Inflammatory macrophage treated with lipopolysaccharide for 1 hour (primary cell): ENCODE data around the gene LRMDA.

Source experiments
- DNase-seq, 2 donors: peaks; one replicate each; pipeline ENCODE4 v3.0.0-alpha.2; 2020 to 2022

The LRMDA gene

GRCh38 chr10:75431180-75432111, at the start of gene LRMDA:
Gene LRMDA, plus strand, starts transcription at chr10:75431624.
- DNase-seq = peak; percentile 64 to 80

GRCh38 chr10:75386128-75386527, 45.3 kb upstream of the LRMDA start:
- DNase-seq = no peak

DNA sequence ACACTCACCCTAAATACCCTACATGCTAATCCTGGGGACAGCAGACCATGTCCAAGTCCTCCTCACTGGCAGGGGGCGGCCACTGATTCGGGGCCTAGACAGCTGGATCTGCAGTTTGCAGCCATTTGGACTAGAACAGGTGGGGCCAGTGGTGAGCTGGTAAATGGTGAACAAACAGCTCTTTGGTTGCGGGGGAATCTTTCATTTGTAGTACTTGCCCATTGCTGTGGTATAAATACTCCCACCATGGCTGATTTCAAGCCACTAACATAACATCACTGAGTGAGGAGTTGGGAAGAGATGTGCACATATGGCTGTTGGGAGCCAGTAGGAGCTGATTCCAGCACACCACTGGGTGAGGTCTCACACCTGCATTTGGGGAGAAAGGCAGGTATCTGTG, 43.3 kb upstream of the LRMDA start:
- no peak for DNase-seq

GRCh38 chr10:75390178-75390577, 41.2 kb upstream of the LRMDA start:
- DNase-seq = no peak

DNA sequence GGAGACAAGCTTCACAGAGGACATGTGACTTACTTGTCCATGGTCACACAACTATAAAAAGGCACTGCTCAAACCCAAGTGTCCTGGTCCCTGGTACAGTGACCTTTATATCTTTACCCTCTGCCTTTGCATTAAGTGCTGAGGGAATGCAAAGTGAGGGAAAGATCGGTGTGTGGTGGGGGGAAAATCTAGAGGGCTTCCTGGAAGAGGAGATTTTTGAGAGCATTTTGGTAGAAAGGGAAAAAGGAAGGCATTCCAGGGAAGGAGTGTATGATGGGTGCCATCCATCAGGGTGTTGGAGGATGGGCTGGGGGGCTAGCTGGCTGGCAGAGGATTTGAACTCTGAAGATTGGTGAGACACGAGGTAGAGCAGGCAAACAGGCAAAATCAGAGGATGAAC, 39.2 kb upstream of the LRMDA start:
- DNase-seq = no peak

DNA sequence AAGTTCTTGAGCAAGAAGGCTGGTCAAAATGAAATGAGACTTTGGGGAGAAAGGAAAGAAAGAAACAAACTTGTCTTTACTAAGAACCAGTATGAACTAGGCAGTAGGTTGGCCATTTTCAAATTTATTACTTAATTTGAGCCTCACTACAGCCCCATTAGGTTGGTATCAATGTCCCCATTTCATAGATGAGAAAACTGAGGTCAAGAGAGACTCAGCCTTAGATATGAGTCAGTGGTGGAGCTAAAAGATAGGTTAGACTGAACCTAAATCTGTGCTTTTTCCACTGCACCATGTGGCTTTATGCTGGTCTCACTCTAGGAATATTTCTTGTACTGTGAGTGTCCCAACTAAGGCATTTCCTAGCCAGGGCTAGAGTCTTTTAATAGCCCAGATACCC, 38.7 kb upstream of the LRMDA start:
- DNase-seq = no peak

DNA sequence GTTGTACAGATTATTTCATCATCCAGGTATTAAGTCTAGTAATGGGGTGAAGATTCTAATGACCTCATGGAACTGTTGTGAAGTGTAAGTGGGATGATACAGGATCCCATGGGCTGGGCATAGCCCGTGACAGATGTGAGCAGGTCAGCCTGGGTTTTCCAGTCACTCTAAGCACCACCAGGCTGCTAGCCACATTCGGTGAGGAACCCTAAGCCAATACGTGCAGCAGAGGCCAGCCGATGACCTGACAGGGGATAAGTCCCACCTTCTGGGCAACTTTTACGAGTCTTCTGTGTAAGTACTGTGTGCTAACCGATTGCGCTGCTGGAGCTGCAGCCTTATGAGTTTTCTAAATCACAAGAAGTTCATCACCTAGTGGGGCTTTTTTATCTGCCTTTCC, 37.2 kb upstream of the LRMDA start:
- no peak for DNase-seq

- peak in 1 of 2 donors; percentile 49 for DNase-seq
Measured at GRCh38 chr10:75395066-75395931, 36.1 kb upstream of the LRMDA start.

DNA sequence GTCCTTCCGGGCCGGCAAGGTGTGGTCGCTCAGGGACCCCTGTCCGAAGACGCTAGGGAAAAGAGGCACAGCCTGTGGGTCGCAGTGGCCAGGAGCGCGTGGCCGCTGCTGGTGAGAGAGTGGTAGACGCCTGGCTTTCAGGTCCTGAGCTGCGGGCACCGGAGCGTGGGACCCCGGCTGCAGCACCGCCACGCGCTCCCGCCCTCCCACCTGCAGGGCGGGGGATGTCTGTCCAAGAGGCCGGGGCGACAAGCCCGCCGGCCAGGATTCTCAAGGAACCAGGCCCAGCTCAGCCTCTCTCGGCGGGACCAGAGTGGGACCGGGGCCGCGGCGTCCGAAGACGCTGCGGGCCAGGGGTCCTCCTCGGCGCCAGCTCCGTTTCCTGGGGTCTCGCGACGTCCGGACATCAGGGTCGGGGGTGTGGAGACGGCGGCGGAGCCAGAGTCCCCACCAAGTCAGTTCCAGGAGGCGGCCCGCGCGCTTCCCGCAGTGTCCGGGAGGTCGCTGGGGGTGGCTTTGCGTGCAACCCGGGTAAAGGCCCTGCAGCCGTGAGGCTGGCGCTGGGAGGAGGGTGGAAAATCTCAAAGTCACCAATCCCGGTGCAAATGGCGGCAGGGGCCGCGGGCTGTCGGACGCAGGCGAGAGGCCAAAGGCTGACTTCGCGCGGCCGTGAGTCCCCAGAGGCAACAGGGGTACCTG, 35.3 kb upstream of the LRMDA start:
- no peak for DNase-seq

- no peak for DNase-seq
Measured at GRCh38 chr10:75396631-75397495, 34.6 kb upstream of the LRMDA start.

GRCh38 chr10:75397496-75398199, 33.8 kb upstream of the LRMDA start:
- no peak for DNase-seq

GRCh38 chr10:75398200-75398691, 33.2 kb upstream of the LRMDA start:
- no peak for DNase-seq

- no peak for DNase-seq
Measured at GRCh38 chr10:75398692-75399460, 32.5 kb upstream of the LRMDA start.

- peak in 1 of 2 donors; percentile 72 for DNase-seq
Measured at GRCh38 chr10:75399461-75400162, 31.8 kb upstream of the LRMDA start.

DNA sequence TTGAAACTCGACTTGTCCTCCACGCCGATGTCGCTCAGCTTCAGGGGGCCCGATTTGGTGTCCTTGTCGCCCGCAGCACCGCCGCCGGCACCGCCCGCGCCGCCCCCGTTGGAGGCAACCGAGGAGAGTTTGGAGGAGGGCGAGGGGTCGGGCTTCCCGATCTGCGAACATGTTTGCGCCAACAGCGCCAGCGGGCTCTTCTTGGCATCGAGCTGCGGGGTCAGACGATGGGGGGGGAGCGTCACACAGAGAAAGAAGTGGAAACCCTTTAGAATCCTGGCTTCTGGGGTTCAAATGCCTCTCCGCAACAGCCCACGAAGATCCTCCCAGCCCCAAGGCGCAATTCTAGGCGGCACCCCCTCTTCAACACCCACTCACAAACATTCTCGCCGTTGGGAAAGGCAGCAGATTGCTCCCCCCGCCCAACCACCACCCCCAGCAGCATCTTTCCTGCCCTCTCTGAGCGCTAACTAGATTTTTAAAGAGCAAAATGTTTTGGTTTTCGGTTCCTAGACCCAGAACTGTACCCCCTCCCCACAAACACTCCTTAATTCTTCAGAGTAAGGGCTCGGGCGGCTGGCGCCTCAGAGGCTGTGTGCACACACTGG, 31.2 kb upstream of the LRMDA start:
- peak in 1 of 2 donors; percentile 26 for DNase-seq

DNA sequence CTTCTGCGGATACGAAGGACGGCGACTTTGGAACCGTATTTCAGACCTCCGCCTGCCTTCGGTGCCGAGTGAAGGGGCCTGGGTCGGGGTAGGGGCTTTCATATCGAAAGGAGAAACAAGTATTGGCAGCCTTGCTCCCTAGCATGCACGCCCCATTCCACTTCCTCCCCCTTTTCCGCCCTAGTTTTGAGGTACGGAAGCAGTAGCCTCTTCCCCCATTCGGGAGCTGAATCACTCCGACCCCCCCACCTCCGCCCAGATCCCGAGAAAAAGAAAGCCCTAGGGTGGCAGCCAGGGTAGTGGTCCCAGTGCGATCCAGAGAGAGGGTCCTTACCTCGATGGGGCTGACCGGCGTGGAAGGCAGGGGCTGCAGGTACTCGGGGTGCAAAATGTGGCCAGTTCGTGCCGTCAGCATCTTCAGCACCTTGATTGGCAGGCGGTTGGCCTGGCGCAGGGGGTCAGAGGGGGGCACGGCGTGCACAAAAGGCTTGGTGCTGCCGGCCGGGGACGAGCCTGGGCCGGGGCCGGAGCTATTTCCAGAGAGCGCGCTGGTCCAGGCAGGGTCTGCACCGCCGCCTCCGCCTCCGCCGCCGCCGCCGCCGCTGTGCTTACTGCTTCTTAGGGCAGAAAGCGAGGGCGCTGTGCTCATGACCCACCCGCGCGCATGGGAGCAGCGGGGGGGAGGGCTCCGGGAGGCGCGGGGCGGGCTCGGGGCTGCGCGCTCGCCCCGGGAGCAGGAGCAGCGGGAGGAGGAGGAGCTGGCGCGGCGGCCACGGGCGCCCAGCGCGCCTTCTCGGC, 30.5 kb upstream of the LRMDA start:
- peak in 1 of 2 donors; percentile 39 for DNase-seq

GRCh38 chr10:75401569-75402485, 29.6 kb upstream of the LRMDA start, which contains the start of gene ZNF503:
Gene ZNF503, minus strand, starts transcription at chr10:75401764. Its CDS starts 345 bp downstream, at chr10:75401419.
- peak; percentile 82 to 89 for DNase-seq
